ENCODE measurements around the gene WRNIP1. TPM values are rescaled to one million over a fixed set of nuclear protein-coding genes. Genes with fewer than 3 reads are reported as not detected.

The WRNIP1 gene
- polyA plus RNA-seq (2013, experiment 1 of 2), result 34.4 TPM
- polyA plus RNA-seq (2013, experiment 2 of 2), result 35.4 TPM

GRCh38 chr6:2765166-2765895 is at the start of gene WRNIP1:
Gene WRNIP1, plus strand, starts transcription at chr6:2765393. Its CDS starts 230 bp downstream, at chr6:2765623.
- Histone ChIP-seq H4K8ac (ENCODE audit: low read depth, low read length) (no peak within 1 kb of the TSS), H3K4me2 (ENCODE audit: low read length) (peak within 1 kb of the TSS; percentile 57), H3K18ac (ENCODE audit: low read length) (peak within 1 kb of the TSS; percentile 19), H3K79me2 (ENCODE audit: control insufficient read depth, insufficient read depth, low read length) (peaks cover 34% of the 10 kb centered on the region), H3K27me3 (ENCODE audit: insufficient read depth, low read length, poor library complexity) (no peaks in the 10 kb centered on the region), H2AK5ac (ENCODE audit: low read length) (no peak within 1 kb of the TSS), H3K23ac (ENCODE audit: low read length) (peak within 1 kb of the TSS; percentile 83), H3K4me3 (ENCODE audit: low read length) (peak within 1 kb of the TSS; percentile 63), H3K9ac (ENCODE audit: low read length) (peak within 1 kb of the TSS; percentile 92), H3K27ac (ENCODE audit: low read depth, low read length) (peak within 1 kb of the TSS; percentile 73), H2BK120ac (ENCODE audit: low read depth, low read length) (no peak within 1 kb of the TSS), H3K56ac (ENCODE audit: low read length) (peak within 1 kb of the TSS; percentile 96), H2BK15ac (replicated peaks; ENCODE audit: low read depth) (no peak within 1 kb of the TSS), H3K79me1 (ENCODE audit: low read length) (peaks cover 11% of the 10 kb centered on the region), H3K4ac (ENCODE audit: low read depth, low read length) (peak within 1 kb of the TSS; percentile 50), H2BK5ac (ENCODE audit: low read length) (no peak within 1 kb of the TSS), H4K5ac (ENCODE audit: low read length) (no peak within 1 kb of the TSS), H3K4me1 (ENCODE audit: control insufficient read depth, low read depth, low read length) (peaks cover 7% of the 10 kb centered on the region), H3K36me3 (ENCODE audit: control insufficient read depth, insufficient read depth, low read length) (no peaks in the 10 kb centered on the region)
- DNase-seq, result peak; percentile 100
- WGBS (ENCODE audit: extremely low coverage, insufficient coverage, low lambda C conversion rate), result no CpG with 5 or more reads among the region's 104 CpGs

GRCh38 chr6:2715737-2716136 is 49.5 kb upstream of the WRNIP1 start:
- Histone ChIP-seq H4K8ac (ENCODE audit: low read depth, low read length) (no peak overlapping the region), H3K4me1 (ENCODE audit: control insufficient read depth, low read depth, low read length) (no peaks in the 10 kb centered on the region), H2BK5ac (ENCODE audit: low read length) (no peak overlapping the region), H2BK120ac (ENCODE audit: low read depth, low read length) (no peak overlapping the region), H3K23ac (ENCODE audit: low read length) (no peak overlapping the region), H3K4me3 (ENCODE audit: low read length) (no peak overlapping the region), H2AK5ac (ENCODE audit: low read length) (no peak overlapping the region), H4K5ac (ENCODE audit: low read length) (no peak overlapping the region), H3K56ac (ENCODE audit: low read length) (no peak overlapping the region), H3K36me3 (ENCODE audit: control insufficient read depth, insufficient read depth, low read length) (no peaks in the 10 kb centered on the region), H3K18ac (ENCODE audit: low read length) (no peak overlapping the region), H3K79me2 (ENCODE audit: control insufficient read depth, insufficient read depth, low read length) (no peaks in the 10 kb centered on the region), H3K27ac (ENCODE audit: low read depth, low read length) (no peak overlapping the region), H2BK15ac (replicated peaks; ENCODE audit: low read depth) (no peak overlapping the region), H3K79me1 (ENCODE audit: low read length) (no peaks in the 10 kb centered on the region), H3K4me2 (ENCODE audit: low read length) (no peak overlapping the region), H3K4ac (ENCODE audit: low read depth, low read length) (no peak overlapping the region), H3K27me3 (ENCODE audit: insufficient read depth, low read length, poor library complexity) (no peaks in the 10 kb centered on the region), H3K9ac (ENCODE audit: low read length) (no peak overlapping the region)
- no peak for DNase-seq
- whole genome bisulfite sequencing (ENCODE audit: extremely low coverage, insufficient coverage, low lambda C conversion rate), result no CpG with 5 or more reads among the region's 5 CpGs

GRCh38 chr6:2716936-2717700 is 48.1 kb upstream of the WRNIP1 start:
- H3K9ac ChIP-seq (ENCODE audit: low read length), result no peak overlapping the region
- no peaks in the 10 kb centered on the region for H3K79me2 ChIP-seq (ENCODE audit: control insufficient read depth, insufficient read depth, low read length)
- no peak overlapping the region for H3K4me3 ChIP-seq (ENCODE audit: low read length)
- no peak overlapping the region for H2BK120ac ChIP-seq (ENCODE audit: low read depth, low read length)
- H3K79me1 ChIP-seq (ENCODE audit: low read length), result no peaks in the 10 kb centered on the region
- DNase-seq, result peak; percentile 61
- no peak overlapping the region for H4K8ac ChIP-seq (ENCODE audit: low read depth, low read length)
- H3K18ac ChIP-seq (ENCODE audit: low read length), result no peak overlapping the region
- no peak overlapping the region for H2BK5ac ChIP-seq (ENCODE audit: low read length)
- H2BK15ac ChIP-seq (replicated peaks; ENCODE audit: low read depth), result no peak overlapping the region
- no peak overlapping the region for H3K23ac ChIP-seq (ENCODE audit: low read length)
- H4K5ac ChIP-seq (ENCODE audit: low read length), result no peak overlapping the region
- H3K27me3 ChIP-seq (ENCODE audit: insufficient read depth, low read length, poor library complexity), result no peaks in the 10 kb centered on the region
- WGBS (ENCODE audit: extremely low coverage, insufficient coverage, low lambda C conversion rate), result no CpG with 5 or more reads among the region's 9 CpGs
- H3K56ac ChIP-seq (ENCODE audit: low read length), result no peak overlapping the region
- H3K4ac ChIP-seq (ENCODE audit: low read depth, low read length), result no peak overlapping the region
- H3K4me1 ChIP-seq (ENCODE audit: control insufficient read depth, low read depth, low read length), result no peaks in the 10 kb centered on the region
- no peak overlapping the region for H2AK5ac ChIP-seq (ENCODE audit: low read length)
- no peaks in the 10 kb centered on the region for H3K36me3 ChIP-seq (ENCODE audit: control insufficient read depth, insufficient read depth, low read length)
- no peak overlapping the region for H3K4me2 ChIP-seq (ENCODE audit: low read length)
- H3K27ac ChIP-seq (ENCODE audit: low read depth, low read length), result no peak overlapping the region

GRCh38 chr6:2718334-2719092 is 46.7 kb upstream of the WRNIP1 start:
- no peaks in the 10 kb centered on the region for H3K27me3 ChIP-seq (ENCODE audit: insufficient read depth, low read length, poor library complexity)
- H3K36me3 ChIP-seq (ENCODE audit: control insufficient read depth, insufficient read depth, low read length), result no peaks in the 10 kb centered on the region
- no peak overlapping the region for H3K4me3 ChIP-seq (ENCODE audit: low read length)
- H2BK120ac ChIP-seq (ENCODE audit: low read depth, low read length), result no peak overlapping the region
- H3K4ac ChIP-seq (ENCODE audit: low read depth, low read length), result no peak overlapping the region
- H3K18ac ChIP-seq (ENCODE audit: low read length), result no peak overlapping the region
- no peak overlapping the region for H3K4me2 ChIP-seq (ENCODE audit: low read length)
- DNase-seq, result no peak
- no peak overlapping the region for H4K8ac ChIP-seq (ENCODE audit: low read depth, low read length)
- H3K9ac ChIP-seq (ENCODE audit: low read length), result no peak overlapping the region
- H2AK5ac ChIP-seq (ENCODE audit: low read length), result no peak overlapping the region
- WGBS (ENCODE audit: extremely low coverage, insufficient coverage, low lambda C conversion rate), result no CpG with 5 or more reads among the region's 6 CpGs
- no peaks in the 10 kb centered on the region for H3K4me1 ChIP-seq (ENCODE audit: control insufficient read depth, low read depth, low read length)
- H3K23ac ChIP-seq (ENCODE audit: low read length), result no peak overlapping the region
- H3K79me1 ChIP-seq (ENCODE audit: low read length), result no peaks in the 10 kb centered on the region
- H3K27ac ChIP-seq (ENCODE audit: low read depth, low read length), result no peak overlapping the region
- no peak overlapping the region for H3K56ac ChIP-seq (ENCODE audit: low read length)
- no peaks in the 10 kb centered on the region for H3K79me2 ChIP-seq (ENCODE audit: control insufficient read depth, insufficient read depth, low read length)
- H2BK15ac ChIP-seq (replicated peaks; ENCODE audit: low read depth), result no peak overlapping the region
- H2BK5ac ChIP-seq (ENCODE audit: low read length), result no peak overlapping the region
- H4K5ac ChIP-seq (ENCODE audit: low read length), result no peak overlapping the region

- no peaks in the 10 kb centered on the region for H3K4me1 ChIP-seq (ENCODE audit: control insufficient read depth, low read depth, low read length)
- H3K4me2 ChIP-seq (ENCODE audit: low read length), result no peak overlapping the region
- H3K27me3 ChIP-seq (ENCODE audit: insufficient read depth, low read length, poor library complexity), result no peaks in the 10 kb centered on the region
- H3K4me3 ChIP-seq (ENCODE audit: low read length), result no peak overlapping the region
- H3K9ac ChIP-seq (ENCODE audit: low read length), result no peak overlapping the region
- H3K23ac ChIP-seq (ENCODE audit: low read length), result no peak overlapping the region
- no peaks in the 10 kb centered on the region for H3K36me3 ChIP-seq (ENCODE audit: control insufficient read depth, insufficient read depth, low read length)
- H3K79me1 ChIP-seq (ENCODE audit: low read length), result no peaks in the 10 kb centered on the region
- no peaks in the 10 kb centered on the region for H3K79me2 ChIP-seq (ENCODE audit: control insufficient read depth, insufficient read depth, low read length)
- H2BK5ac ChIP-seq (ENCODE audit: low read length), result no peak overlapping the region
- no peak for DNase-seq
- no peak overlapping the region for H4K8ac ChIP-seq (ENCODE audit: low read depth, low read length)
- H3K4ac ChIP-seq (ENCODE audit: low read depth, low read length), result no peak overlapping the region
- H3K27ac ChIP-seq (ENCODE audit: low read depth, low read length), result no peak overlapping the region
- no peak overlapping the region for H2AK5ac ChIP-seq (ENCODE audit: low read length)
- H3K18ac ChIP-seq (ENCODE audit: low read length), result no peak overlapping the region
- H3K56ac ChIP-seq (ENCODE audit: low read length), result no peak overlapping the region
- H2BK15ac ChIP-seq (replicated peaks; ENCODE audit: low read depth), result no peak overlapping the region
- H4K5ac ChIP-seq (ENCODE audit: low read length), result no peak overlapping the region
- H2BK120ac ChIP-seq (ENCODE audit: low read depth, low read length), result no peak overlapping the region
- WGBS (ENCODE audit: extremely low coverage, insufficient coverage, low lambda C conversion rate), result no CpG with 5 or more reads among the region's 2 CpGs
Measured at GRCh38 chr6:2719093-2719455, 46.1 kb upstream of the WRNIP1 start.
